Tibial artery (tissue), 4 donors: ENCODE measurements around the gene PIAS1.
"Not testable (repeated sequence)": the region's sequence is repeated elsewhere in the genome, so short reads cannot be mapped to it uniquely, and the experiment has no call there.

Source experiments
- DNase-seq, 2 donors: peaks; one replicate each; pipeline ENCODE4 v3.0.0-alpha.2; 2019
- H3K27ac ChIP-seq, 2 donors: fragments of 200-600 bp; sonication (generic) in 1 of 2; 1 replicate in 1 of 2; 2 replicates in 1 of 2; pipeline ENCODE4 v1.5.1; 2018 to 2019; ENCODE audit warnings: mild to moderate bottlenecking in 1 of 2
- H3K27me3 ChIP-seq, 2 donors: fragments of 200-600 bp; sonication (generic) in 1 of 2; one replicate each; pipeline versions ENCODE4 v1.5.1 to v1.6.0; 2016 to 2019
- H3K36me3 ChIP-seq, 3 donors: fragments of 200-600 bp; sonication (generic) in 2 of 3; one replicate each; pipeline ENCODE4 v1.5.1; 2016 to 2019; ENCODE audit warnings: mild to moderate bottlenecking in 2 of 3
- H3K4me1 ChIP-seq, 4 donors: fragments of 200-600 bp; sonication (generic) in 2 of 4; 1 replicate in 3 of 4; 2 replicates in 1 of 4; pipeline ENCODE4 v1.5.1; 2016 to 2019
- H3K4me3 ChIP-seq, 2 donors: fragments of 200-600 bp; sonication (generic) in 1 of 2; 1 replicate in 1 of 2; 2 replicates in 1 of 2; pipeline ENCODE4 v1.5.1; 2018 to 2019; ENCODE audit warnings: mild to moderate bottlenecking in 2 of 2
- H3K9me3 ChIP-seq, 3 donors: fragments of 200-600 bp; sonication (generic) in 1 of 3; one replicate each; pipeline ENCODE4 v1.5.1; 2016 to 2019
- intact Hi-C: fragments of 100-400 bp; cut with DNase I; formaldehyde crosslinking; loops from one replicate; pipeline ENCODE4 v1.15.0; 2023; ENCODE audit warnings: low total_unique reads
- TF ChIP-seq, protein P1 (sequence below), 2 experiments: fragments of 200-600 bp in 1 of 2; fragments of 450-650 bp in 1 of 2; IDR thresholded peaks; one replicate each; pipeline ENCODE4 v1.5.1; 2017 to 2019; ENCODE audit warnings: antibody characterized with exemption in 2 of 2, mild to moderate bottlenecking in 1 of 2, moderate library complexity in 1 of 2

PIAS1 gene

DNA sequence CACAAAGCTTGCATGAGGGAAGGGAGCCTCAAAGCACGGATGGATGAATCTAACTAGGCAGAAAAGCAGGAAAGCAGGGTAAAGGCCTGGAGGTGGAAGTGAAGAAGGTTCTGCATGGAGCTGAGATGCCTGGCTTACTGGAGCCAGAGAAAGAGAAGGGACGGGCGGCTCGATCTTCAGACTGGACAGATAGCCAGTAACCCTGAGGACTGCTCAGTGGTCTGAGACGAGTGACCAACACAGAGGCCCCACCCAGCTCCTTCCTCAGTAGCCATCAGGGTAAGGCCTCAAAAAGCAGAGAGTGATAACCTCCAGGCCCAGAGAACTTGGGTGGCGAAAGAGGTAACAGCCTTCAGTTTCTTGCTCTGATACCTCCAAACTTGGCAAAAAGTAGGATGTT, 169.1 kb downstream of the PIAS1 start:
- no peaks in the 10 kb centered on the region for H3K27me3 ChIP-seq
- H3K4me1 ChIP-seq, result peaks cover 0 to 5% (median 2%) of the 10 kb centered on the region in 4 donors
- no peak overlapping the region for H3K4me3 ChIP-seq
- H3K9me3 ChIP-seq, result no peaks in the 10 kb centered on the region
- DNase-seq, result peak in 1 of 2 donors; percentile 24
- TF ChIP-seq, protein P1, sequence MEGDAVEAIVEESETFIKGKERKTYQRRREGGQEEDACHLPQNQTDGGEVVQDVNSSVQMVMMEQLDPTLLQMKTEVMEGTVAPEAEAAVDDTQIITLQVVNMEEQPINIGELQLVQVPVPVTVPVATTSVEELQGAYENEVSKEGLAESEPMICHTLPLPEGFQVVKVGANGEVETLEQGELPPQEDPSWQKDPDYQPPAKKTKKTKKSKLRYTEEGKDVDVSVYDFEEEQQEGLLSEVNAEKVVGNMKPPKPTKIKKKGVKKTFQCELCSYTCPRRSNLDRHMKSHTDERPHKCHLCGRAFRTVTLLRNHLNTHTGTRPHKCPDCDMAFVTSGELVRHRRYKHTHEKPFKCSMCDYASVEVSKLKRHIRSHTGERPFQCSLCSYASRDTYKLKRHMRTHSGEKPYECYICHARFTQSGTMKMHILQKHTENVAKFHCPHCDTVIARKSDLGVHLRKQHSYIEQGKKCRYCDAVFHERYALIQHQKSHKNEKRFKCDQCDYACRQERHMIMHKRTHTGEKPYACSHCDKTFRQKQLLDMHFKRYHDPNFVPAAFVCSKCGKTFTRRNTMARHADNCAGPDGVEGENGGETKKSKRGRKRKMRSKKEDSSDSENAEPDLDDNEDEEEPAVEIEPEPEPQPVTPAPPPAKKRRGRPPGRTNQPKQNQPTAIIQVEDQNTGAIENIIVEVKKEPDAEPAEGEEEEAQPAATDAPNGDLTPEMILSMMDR (IDR thresholded peaks at IDR 0.05), result no peak
- H3K27ac ChIP-seq, result no peak overlapping the region
- no peaks in the 10 kb centered on the region for H3K36me3 ChIP-seq
- intact Hi-C loops, result no loop called here

DNA sequence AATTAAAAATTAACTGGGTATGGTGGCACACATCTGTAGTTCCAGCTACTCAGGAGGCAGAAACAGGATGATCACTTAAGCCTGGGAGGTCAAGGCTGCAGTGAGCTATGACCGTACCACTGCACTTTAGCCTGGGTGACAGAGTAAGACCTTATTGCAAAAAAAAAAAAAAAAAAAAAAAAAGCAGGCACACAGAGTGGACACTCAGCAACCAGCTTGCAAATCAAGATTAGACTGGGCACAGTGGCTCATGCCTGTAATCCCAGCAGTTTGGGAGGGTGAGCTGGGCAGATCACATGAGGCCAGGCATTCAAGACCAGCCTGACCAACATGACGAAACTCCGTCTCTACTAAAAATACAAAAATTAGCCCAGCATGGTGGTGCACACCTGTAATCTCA, 170.0 kb downstream of the PIAS1 start:
- H3K36me3 ChIP-seq, result no peaks in the 10 kb centered on the region
- H3K27me3 ChIP-seq, result no peaks in the 10 kb centered on the region
- H3K4me1 ChIP-seq, result peaks cover 0 to 13% (median 9%) of the 10 kb centered on the region in 4 donors
- no peak overlapping the region for H3K4me3 ChIP-seq
- intact Hi-C loops, result no loop called here
- H3K27ac ChIP-seq, result no peak overlapping the region
- TF ChIP-seq, protein P1 (IDR thresholded peaks at IDR 0.05), result no peak
- no peaks in the 10 kb centered on the region for H3K9me3 ChIP-seq
- no peak for DNase-seq

DNA sequence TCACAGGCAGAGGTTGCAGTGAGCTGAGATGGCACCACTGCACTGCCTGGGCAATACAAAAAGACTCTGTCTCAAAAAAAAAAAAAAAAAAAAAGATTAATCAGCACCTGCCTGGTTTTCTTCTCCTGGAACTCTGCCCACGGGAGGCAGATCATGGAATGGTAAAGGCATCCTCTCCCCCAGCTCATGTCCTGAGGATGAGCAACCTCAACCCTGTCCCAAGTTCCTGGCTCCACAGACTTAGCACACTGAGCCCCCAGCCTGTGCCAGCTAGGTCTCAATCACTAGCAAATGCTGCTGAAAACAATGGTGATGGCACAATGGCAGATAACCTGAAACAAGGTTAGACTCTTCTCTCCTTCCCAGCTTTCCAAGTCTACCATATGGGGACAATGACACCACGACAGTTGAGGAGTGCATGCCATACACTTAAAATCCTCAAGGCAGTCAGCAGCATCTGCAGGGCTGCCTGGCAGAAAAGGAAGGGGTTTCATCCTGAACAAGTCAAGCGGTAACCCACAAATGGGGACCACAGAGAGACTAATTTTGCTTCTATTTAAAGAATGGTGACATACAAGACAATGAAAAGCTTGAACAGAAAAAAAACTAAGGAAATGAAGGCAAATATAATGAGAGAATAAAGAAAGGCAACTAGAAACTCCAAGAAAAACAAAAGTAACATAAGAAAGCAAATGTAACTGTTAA, 170.6 kb downstream of the PIAS1 start:
- no peaks in the 10 kb centered on the region for H3K36me3 ChIP-seq
- intact Hi-C loops, result no loop called here
- H3K27ac ChIP-seq, result no peak overlapping the region
- H3K9me3 ChIP-seq, result no peaks in the 10 kb centered on the region
- H3K4me1 ChIP-seq, result peaks cover 0 to 14% (median 9%) of the 10 kb centered on the region in 4 donors
- peak in 1 of 2 donors; percentile 50 for DNase-seq
- no peaks in the 10 kb centered on the region for H3K27me3 ChIP-seq
- TF ChIP-seq, protein P1 (IDR thresholded peaks at IDR 0.05), result no peak
- H3K4me3 ChIP-seq, result no peak overlapping the region

DNA sequence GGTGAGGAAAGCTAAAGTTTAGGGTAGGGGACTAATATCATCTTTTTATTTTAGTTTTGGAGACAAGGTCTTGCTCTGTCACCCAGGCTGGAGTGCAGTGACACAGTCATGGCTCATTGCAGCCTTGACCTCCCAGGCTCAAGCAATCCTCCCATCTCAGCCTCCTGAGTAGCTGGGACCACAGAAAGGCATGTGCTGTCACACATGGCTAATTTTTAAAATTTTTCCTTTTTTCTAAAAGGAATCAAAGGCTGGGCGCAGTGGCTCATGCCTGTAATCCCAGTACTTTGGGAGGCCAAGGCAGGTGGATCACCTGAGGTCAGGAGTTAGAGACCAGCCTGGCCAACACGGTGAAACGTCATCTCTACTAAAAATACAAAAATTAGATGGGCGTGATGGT, 171.3 kb downstream of the PIAS1 start:
- H3K9me3 ChIP-seq, H3K27me3 ChIP-seq, H3K27ac ChIP-seq, intact Hi-C loops, H3K4me3 ChIP-seq, H3K36me3 ChIP-seq: not testable (repeated sequence)
- peak in 1 of 2 donors; percentile 19 for DNase-seq
- peaks cover 0 to 19% (median 13%) of the 10 kb centered on the region in 4 donors for H3K4me1 ChIP-seq

DNA sequence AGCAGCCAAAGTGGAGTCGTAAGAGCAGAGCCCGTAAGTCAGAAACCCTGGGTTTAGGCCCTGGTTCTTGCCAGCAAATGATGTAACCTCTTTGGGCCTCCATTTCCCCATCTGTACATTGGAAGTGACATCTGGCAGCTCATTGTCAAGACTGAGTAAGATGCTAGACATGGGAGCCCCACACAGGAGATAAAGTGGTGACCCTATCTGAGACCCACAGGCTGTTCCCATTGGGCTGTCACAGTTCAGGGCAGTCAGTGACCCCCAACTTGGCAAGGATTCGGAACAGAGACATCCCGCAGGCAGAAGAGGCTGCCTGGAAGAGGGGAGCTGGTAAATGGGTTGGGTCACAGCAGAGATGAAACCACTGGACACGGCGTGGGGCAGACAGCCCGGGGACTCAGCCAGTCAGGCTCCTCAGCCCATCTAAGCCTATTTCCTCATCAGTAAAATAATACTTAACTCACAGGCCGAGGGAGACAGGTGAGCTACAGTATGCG, 173.6 kb downstream of the PIAS1 start:
- no peaks in the 10 kb centered on the region for H3K9me3 ChIP-seq
- H3K27me3 ChIP-seq, result no peaks in the 10 kb centered on the region
- TF ChIP-seq, protein P1 (IDR thresholded peaks at IDR 0.05), result no peak
- peak in 1 of 2 donors; percentile 60 for DNase-seq
- H3K36me3 ChIP-seq, result no peaks in the 10 kb centered on the region
- no peak overlapping the region for H3K27ac ChIP-seq
- peaks cover 0 to 19% (median 13%) of the 10 kb centered on the region in 4 donors for H3K4me1 ChIP-seq
- intact Hi-C loops, result no loop called here
- H3K4me3 ChIP-seq, result no peak overlapping the region

DNA sequence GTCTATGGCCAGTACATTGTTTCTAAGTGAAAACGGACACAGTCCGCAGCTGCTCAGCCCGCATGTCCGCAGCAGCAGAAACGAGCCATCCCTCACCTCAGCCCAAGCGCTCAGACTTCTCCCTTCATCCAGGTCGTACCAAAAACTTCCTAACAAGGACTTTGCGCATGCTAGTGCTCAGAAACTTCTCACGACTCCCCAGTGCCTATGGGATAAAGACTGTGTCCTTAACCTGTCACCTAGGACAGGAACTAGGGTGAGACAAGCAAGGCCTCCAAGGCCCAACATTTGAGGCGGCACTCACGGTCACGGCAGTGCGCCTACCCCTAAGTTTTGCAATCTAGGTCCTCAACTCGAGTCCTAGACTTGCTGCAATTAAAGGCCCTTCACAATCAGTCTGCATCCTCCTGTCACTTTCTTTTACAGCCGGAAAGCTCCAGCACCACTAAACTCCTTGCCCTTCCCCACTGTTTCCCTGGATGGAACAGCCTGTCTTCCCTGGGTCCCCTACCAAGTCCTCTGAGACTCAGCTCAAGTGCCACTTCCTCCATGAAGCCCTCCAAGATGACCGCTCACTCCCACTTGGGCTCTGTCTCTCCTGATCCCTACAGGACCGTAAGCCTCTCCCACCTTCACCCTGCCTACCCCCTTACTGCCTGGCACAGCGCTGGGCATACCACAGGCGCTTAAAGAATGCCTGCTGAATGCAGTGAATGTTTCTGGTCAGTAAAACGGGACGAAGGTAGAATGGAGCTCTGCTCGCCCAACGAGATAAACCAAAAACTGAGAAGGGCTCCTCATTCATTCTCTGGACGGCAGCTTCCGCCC, 174.2 kb downstream of the PIAS1 start:
- Histone ChIP-seq H3K4me1 (peaks cover 0 to 19% (median 13%) of the 10 kb centered on the region in 4 donors), H3K36me3 (no peaks in the 10 kb centered on the region), H3K9me3 (no peaks in the 10 kb centered on the region), H3K4me3 (peak overlapping the region; percentile 83 to 99), H3K27ac (peak overlapping the region; percentile 59 to 72), H3K27me3 (no peaks in the 10 kb centered on the region)
- intact Hi-C loops, result no loop called here
- peak in 1 of 2 donors; percentile 58 for DNase-seq
- TF ChIP-seq, protein P1 (IDR thresholded peaks at IDR 0.05), result no peak
